ENCODE data around the gene SRSF7.

GRCh38 chr2:38788306-38788705, 37.1 kb upstream of the SRSF7 start:
- TF ChIP-seq CTCF (IDR thresholded peaks at IDR 0.05) (no peak), POLR2AphosphoS5 (IDR thresholded peaks at IDR 0.05) (no peak)
